ENCODE measurements around the gene CFAP97D2.
"Not testable (repeated sequence)": the region's sequence is repeated elsewhere in the genome, so short reads cannot be mapped to it uniquely, and the experiment has no call there.

CFAP97D2 gene

GRCh38 chr13:114143806-114144605 lies 35.1 kb upstream of the CFAP97D2 start:
- DNase-seq = no peak

- DNase-seq = no peak
These were observed 34.3 kb upstream of the CFAP97D2 start for GRCh38 chr13:114144606-114145244.

GRCh38 chr13:114145256-114145655 lies 33.8 kb upstream of the CFAP97D2 start:
- no peak for DNase-seq

- no peak for DNase-seq
These were observed 33.3 kb upstream of the CFAP97D2 start for GRCh38 chr13:114145722-114146121.

- no peak for DNase-seq
These were observed 32.9 kb upstream of the CFAP97D2 start for GRCh38 chr13:114146173-114146572.

GRCh38 chr13:114146629-114147028 lies 32.4 kb upstream of the CFAP97D2 start:
- no peak for DNase-seq

- DNase-seq = no peak
These were observed 31.1 kb upstream of the CFAP97D2 start for GRCh38 chr13:114147803-114148520.

GRCh38 chr13:114148521-114148855 lies 30.6 kb upstream of the CFAP97D2 start:
- no peak for DNase-seq

- not testable (repeated sequence) for DNase-seq
These were observed 30.2 kb upstream of the CFAP97D2 start for GRCh38 chr13:114148886-114149285.

GRCh38 chr13:114149774-114150740 lies 29.0 kb upstream of the CFAP97D2 start:
- DNase-seq = no peak

GRCh38 chr13:114151031-114151430 lies 28.0 kb upstream of the CFAP97D2 start:
- DNase-seq = no peak

GRCh38 chr13:114151565-114152284 lies 27.3 kb upstream of the CFAP97D2 start:
- no peak for DNase-seq

GRCh38 chr13:114152285-114152645 lies 26.8 kb upstream of the CFAP97D2 start:
- no peak for DNase-seq

GRCh38 chr13:114152831-114153371 lies 26.2 kb upstream of the CFAP97D2 start:
- no peak for DNase-seq

GRCh38 chr13:114153485-114154080 lies 25.5 kb upstream of the CFAP97D2 start:
- no peak for DNase-seq

- no peak for DNase-seq
These were observed 24.6 kb upstream of the CFAP97D2 start for GRCh38 chr13:114154476-114154875.

GRCh38 chr13:114155320-114155719 lies 23.7 kb upstream of the CFAP97D2 start:
- no peak for DNase-seq

GRCh38 chr13:114155926-114156883 lies 22.9 kb upstream of the CFAP97D2 start:
- DNase-seq = no peak

- DNase-seq = no peak
These were observed 21.1 kb upstream of the CFAP97D2 start for GRCh38 chr13:114157869-114158495.
